Ovary (tissue), 9 donors: ENCODE measurements around the gene FGGY. TPM values are rescaled to one million over a fixed set of nuclear protein-coding genes. Genes with fewer than 3 reads are reported as not detected.

Experiments used
- DNase-seq, 5 donors: peaks; one replicate each; pipeline ENCODE4 v3.0.0-alpha.2; 2019 to 2020
- H3K27ac ChIP-seq, 2 donors: fragments of 200-600 bp; one replicate each; pipeline versions ENCODE4 v1.5.1 to v1.8.0; 2019 to 2022
- H3K27me3 ChIP-seq: fragments of 200-600 bp; one replicate; pipeline ENCODE4 v1.8.0; 2022
- H3K36me3 ChIP-seq: fragments of 200-600 bp; sonication (generic); one replicate; pipeline ENCODE4 v1.5.1; 2019
- H3K4me1 ChIP-seq: one replicate; pipeline ENCODE4 v1.8.1; 2013; ENCODE audit warnings: mild to moderate bottlenecking, moderate library complexity; ENCODE audit not compliant: insufficient read depth
- H3K4me3 ChIP-seq: fragments of 200-600 bp; sonication (generic); one replicate; pipeline ENCODE4 v1.5.1; 2017
- H3K9me3 ChIP-seq, 2 donors: fragments of 200-600 bp in 1 of 2; sonication (generic) in 1 of 2; one replicate each; pipeline versions ENCODE4 v1.5.1 to v1.8.1; 2013 to 2019; ENCODE audit warnings: mild to moderate bottlenecking in 1 of 2, moderate library complexity in 1 of 2
- CTCF ChIP-seq, 3 donors: fragments of 450-650 bp in 2 of 3; fragments of 200-600 bp in 1 of 3; IDR thresholded peaks; one replicate each; pipeline versions ENCODE4 v1.5.1 to v1.8.0; 2016 to 2022; ENCODE audit warnings: antibody characterized with exemption in 3 of 3, mild to moderate bottlenecking in 1 of 3
- EP300 ChIP-seq: sonication (generic); formaldehyde crosslinking; IDR thresholded peaks from one replicate; pipeline ENCODE4 v1.6.1; 2017; ENCODE audit warnings: antibody characterized with exemption
- POLR2A ChIP-seq: fragments of 450-650 bp; IDR thresholded peaks from one replicate; pipeline ENCODE4 v1.6.1; 2017; ENCODE audit warnings: antibody characterized with exemption, mild to moderate bottlenecking, moderate library complexity
- WGBS, 3 donors: extraction: QIAGEN DNeasy Blood & Tissue Kit in 1 of 3; methylation state at CpG; one replicate each; pipeline versions ENCODE4 v1.1.5 to v1.1.7; 2013 to 2017; 5-methylcytosine and 5-hydroxymethylcytosine counted together
- intact Hi-C, 4 donors: fragments of 100-400 bp; cut with DNase I; formaldehyde crosslinking; loops; one replicate each; pipeline versions ENCODE4 v1.11.0 to v1.15.1; 2022 to 2023
- polyA plus RNA-seq, 2 donors: library from polyadenylated mRNA; stranded (reverse); fragments of 200-250 nt in 1 of 2; fragments of 350-450 nt in 1 of 2; fragmentation: Illumina TruSeq in 1 of 2; extraction: RNeasy Lipid Tissue Mini Kit (QIAGEN cat#74804) in 1 of 2; gene quantifications; one replicate each; pipeline ENCODE4 v1.2.3, GENCODE V29; 2013 to 2014
- total RNA-seq, 7 donors: library from RNA; depleted of rRNA in 2 of 7; stranded (reverse); fragments of >200 nt in 2 of 7; fragmentation: NEBNext Ultra II Directional in 3 of 7; extraction: Animal tissue kit (Norgen Biotek cat#: 25700) in 3 of 7; gene quantifications; one replicate each; pipeline versions ENCODE4 v1.1.0 to v1.2.4, GENCODE V29; 2016 to 2023
- donor health status: DM: no; HTN: no; CAD: no; lungs with moderate emphysema.
- donor health status: DM: no; HTN: no; CAD: no.
- donor health status: Bipolar disorder and iron deficiency.
- donor health status: DM: yes; HTN: yes; CAD: no.
- donor health status: DM: no; HTN: no; CAD: no.
- donor health status: DM: yes; HTN: yes; CAD: no.

The FGGY gene
- total and polyA plus RNA-seq, 9 donors, result 7.9 to 62.0 (median 44.7) TPM

- no peak overlapping the region for H3K27ac ChIP-seq
- no peaks in the 10 kb centered on the region for H3K9me3 ChIP-seq
- H3K4me1 ChIP-seq, result peaks cover 9% of the 10 kb centered on the region
- intact Hi-C loops, result no loop called here
- 97 to 100% (median 98%) methylated on average over 1 of the region's 1 CpG for WGBS, 3 donors
- DNase-seq, result no peak
- H3K27me3 ChIP-seq, result no peaks in the 10 kb centered on the region
- no peak for TF ChIP-seq CTCF (IDR thresholded peaks at IDR 0.05)
- TF ChIP-seq POLR2A, result no peak
- no peak for TF ChIP-seq EP300
- H3K36me3 ChIP-seq, result no peaks in the 10 kb centered on the region
- H3K4me3 ChIP-seq, result no peak overlapping the region
Observed at GRCh38 chr1:59356627-59357026, 59.7 kb downstream of the FGGY start.

GRCh38 chr1:59357645-59358320 lies 60.9 kb downstream of the FGGY start:
- DNase-seq, result no peak
- H3K9me3 ChIP-seq, result no peaks in the 10 kb centered on the region
- no peak for TF ChIP-seq CTCF (IDR thresholded peaks at IDR 0.05)
- TF ChIP-seq EP300, result no peak
- no peak for TF ChIP-seq POLR2A
- WGBS, 3 donors, result 94 to 97% (median 95%) methylated on average over 5 of the region's 5 CpGs
- intact Hi-C loops, result no loop called here
- H3K4me1 ChIP-seq, result peaks cover 9% of the 10 kb centered on the region
- H3K27ac ChIP-seq, result no peak overlapping the region
- H3K36me3 ChIP-seq, result no peaks in the 10 kb centered on the region
- no peaks in the 10 kb centered on the region for H3K27me3 ChIP-seq
- H3K4me3 ChIP-seq, result no peak overlapping the region

- Histone ChIP-seq H3K36me3 (no peaks in the 10 kb centered on the region), H3K27ac (no peak overlapping the region), H3K9me3 (no peaks in the 10 kb centered on the region), H3K4me1 (peaks cover 9% of the 10 kb centered on the region), H3K4me3 (no peak overlapping the region), H3K27me3 (no peaks in the 10 kb centered on the region)
- TF ChIP-seq CTCF (IDR thresholded peaks at IDR 0.05) (no peak), POLR2A (no peak), EP300 (no peak)
- DNase-seq, result no peak
- WGBS, 3 donors, result 50 to 78% (median 72%) methylated on average over 1 of the region's 1 CpG
- intact Hi-C loops, result no loop called here
Observed at GRCh38 chr1:59359325-59359724, 62.4 kb downstream of the FGGY start.

GRCh38 chr1:59360170-59360569 lies 63.3 kb downstream of the FGGY start:
- peaks cover 9% of the 10 kb centered on the region for H3K4me1 ChIP-seq
- WGBS, 3 donors, result 46 to 58% (median 48%) methylated on average over 4 of the region's 4 CpGs
- H3K27me3 ChIP-seq, result no peaks in the 10 kb centered on the region
- intact Hi-C loops, result no loop called here
- no peak for TF ChIP-seq CTCF (IDR thresholded peaks at IDR 0.05)
- no peak for TF ChIP-seq EP300
- no peak for TF ChIP-seq POLR2A
- H3K9me3 ChIP-seq, result no peaks in the 10 kb centered on the region
- DNase-seq, result peak in 4 of 5 donors; percentile 34 to 48 (median 42)
- no peak overlapping the region for H3K4me3 ChIP-seq
- H3K36me3 ChIP-seq, result no peaks in the 10 kb centered on the region
- H3K27ac ChIP-seq, result no peak overlapping the region
